Kidney (tissue), 14 donors: Measurements from ENCODE around the gene CAMK2G. TPM values are rescaled to one million over a fixed set of nuclear protein-coding genes. Genes with fewer than 3 reads are reported as not detected.

ENCODE experiments used
- DNase-seq, 5 donors: peaks; one replicate each; pipeline ENCODE4 v3.0.0-alpha.2; 2013 to 2020
- FAIRE-seq: peaks from 2 replicates; lab custom pipeline; 2012; peaks lifted over from hg19 to GRCh38; lab: Jason Lieb, UNC
- H3K27ac ChIP-seq, 2 donors: one replicate each; pipeline ENCODE4 v1.7.0; 2013; ENCODE audit warnings: low read depth in 2 of 2, low read length in 2 of 2, inconsistent platforms in 1 of 2
- H3K27me3 ChIP-seq: one replicate; pipeline ENCODE4 v1.7.1; 2013; ENCODE audit warnings: low read length, inconsistent platforms; ENCODE audit not compliant: control insufficient read depth, insufficient read depth
- H3K36me3 ChIP-seq, 3 donors: one replicate each; pipeline versions ENCODE4 v1.7.0 to v1.7.1; 2013; ENCODE audit warnings: low read length in 3 of 3, control low read depth in 1 of 3, inconsistent platforms in 1 of 3; ENCODE audit not compliant: insufficient read depth in 3 of 3, control insufficient read depth in 2 of 3
- H3K4me1 ChIP-seq, 3 donors: one replicate each; pipeline versions ENCODE4 v1.7.0 to v1.7.1; 2013; ENCODE audit warnings: low read length in 3 of 3, inconsistent platforms in 1 of 3, low read depth in 1 of 3; ENCODE audit not compliant: control insufficient read depth in 2 of 3, insufficient read depth in 2 of 3
- H3K4me3 ChIP-seq, 3 donors: one replicate each; pipeline versions ENCODE4 v1.7.0 to v1.8.1; 2013; ENCODE audit warnings: low read length in 3 of 3, control low read depth in 1 of 3, inconsistent platforms in 1 of 3
- H3K9ac ChIP-seq, 3 donors: one replicate each; pipeline versions ENCODE4 v1.7.0 to v1.7.1; 2013; ENCODE audit warnings: low read length in 3 of 3, control low read depth in 1 of 3, inconsistent platforms in 1 of 3
- H3K9me3 ChIP-seq, 3 donors: one replicate each; pipeline versions ENCODE4 v1.7.0 to v1.7.1; 2013; ENCODE audit warnings: low read length in 3 of 3, control low read depth in 1 of 3, inconsistent platforms in 1 of 3; ENCODE audit not compliant: control insufficient read depth in 2 of 3, insufficient read depth in 1 of 3
- CTCF ChIP-seq: IDR thresholded peaks from 3 replicates; pipeline ENCODE4 v1.5.1; 2012; ENCODE audit warnings: mild to moderate bottlenecking, moderate library complexity, borderline replicate concordance; ENCODE audit not compliant: insufficient read depth; ENCODE audit errors: extremely low read depth
- intact Hi-C: fragments of 100-400 bp; cut with DNase I; formaldehyde crosslinking; loops from one replicate; pipeline ENCODE4 v1.11.1; 2022
- polyA plus RNA-seq: library from polyadenylated mRNA; stranded (reverse); fragments of 350-450 nt; fragmentation: Illumina TruSeq; extraction: RNeasy Lipid Tissue Mini Kit (QIAGEN cat#74804); gene quantifications from one replicate; pipeline ENCODE4 v1.2.3, GENCODE V29; 2014; ENCODE audit warnings: low read depth, low replicate concordance; ENCODE audit not compliant: insufficient read depth
- total RNA-seq: library from RNA; stranded (reverse); fragmentation: NEBNext Ultra II Directional; extraction: Animal tissue kit (Norgen Biotek cat#: 25700); gene quantifications from one replicate; pipeline ENCODE4 v1.2.1, GENCODE V29; 2021
- donor health status: control.
- donor health status: control.
- donor health status: control.
- donor health status: control.
- donor health status: control.
- donor health status: DM: yes; HTN: yes; CAD: no.
- donor health status: Normal renal cell carcinoma (clear cell type).

Gene CAMK2G
- total and polyA plus RNA-seq, 2 donors from 2014 or later = 21.0 to 29.1 TPM

GRCh38 chr10:73842349-73842748 is 32.0 kb downstream of the CAMK2G start:
- Histone ChIP-seq H3K27ac (no peak overlapping the region), H3K9ac (no peak overlapping the region), H3K9me3 (no peaks in the 10 kb centered on the region), H3K36me3 (peaks cover 4 to 54% (median 28%) of the 10 kb centered on the region in 3 donors), H3K27me3 (no peaks in the 10 kb centered on the region), H3K4me3 (no peak overlapping the region), H3K4me1 (no peaks in the 10 kb centered on the region)
- TF ChIP-seq CTCF = no peak
- intact Hi-C loops = no loop called here
- FAIRE-seq (no peak), DNase-seq (no peak)

- TF ChIP-seq CTCF = no peak
- intact Hi-C loops = no loop called here
- H3K27ac ChIP-seq = no peak overlapping the region
- FAIRE-seq = no peak
- H3K4me3 ChIP-seq = no peak overlapping the region
- no peak overlapping the region for H3K9ac ChIP-seq
- no peaks in the 10 kb centered on the region for H3K4me1 ChIP-seq
- peaks cover 0 to 54% (median 25%) of the 10 kb centered on the region in 3 donors for H3K36me3 ChIP-seq
- DNase-seq = no peak
- no peaks in the 10 kb centered on the region for H3K9me3 ChIP-seq
- H3K27me3 ChIP-seq = no peaks in the 10 kb centered on the region
Measured at GRCh38 chr10:73841526-73842285, 32.6 kb downstream of the CAMK2G start.

- Histone ChIP-seq H3K27me3 (no peaks in the 10 kb centered on the region), H3K4me3 (no peak overlapping the region), H3K9ac (no peak overlapping the region), H3K36me3 (peaks cover 0 to 55% (median 22%) of the 10 kb centered on the region in 3 donors), H3K27ac (no peak overlapping the region), H3K9me3 (no peaks in the 10 kb centered on the region), H3K4me1 (no peaks in the 10 kb centered on the region)
- FAIRE-seq (no peak), DNase-seq (no peak)
- intact Hi-C loops = no loop called here
- TF ChIP-seq CTCF = no peak
Measured at GRCh38 chr10:73841061-73841421, 33.3 kb downstream of the CAMK2G start.
